H1 (cell line): ENCODE results near the gene AKT1S1. TPM values are rescaled to one million over a fixed set of nuclear protein-coding genes. Genes with fewer than 3 reads are reported as not detected.

ENCODE experiments used
- ZNF274 ChIP-seq: IDR thresholded peaks from 2 replicates; pipeline ENCODE4 v1.7.0; 2012; ENCODE audit warnings: low read length, borderline replicate concordance; ENCODE audit errors: extremely low read depth
- polyA plus RNA-seq, 7 experiments: library from polyadenylated mRNA; depleted of rRNA in 3 of 7; stranded (reverse) in 5 of 7; unstranded in 2 of 7; fragments of >200 nt in 5 of 7; fragments of 200-250 nt in 2 of 7; gene quantifications; 1 replicate in 5 of 7; 2 replicates in 1 of 7; 4 replicates in 1 of 7; pipeline versions ENCODE4 v1.2.1 to v1.2.3, GENCODE V29; 2011 to 2013; ENCODE audit warnings: missing spikeins in 2 of 7, mixed read lengths in 2 of 7
- total RNA-seq: library from RNA; stranded (reverse); fragmentation: NEBNext Ultra II Directional; extraction: Animal tissue kit (Norgen Biotek cat#: 25700); gene quantifications from 2 replicates; pipeline ENCODE4 v1.2.1, GENCODE V29; 2021

AKT1S1 gene
- total and polyA plus RNA-seq, 2 of the 8 experiments (the other 6 are each of a cell fraction or from before 2014, with no cell fraction given), result 40.7 to 45.9 TPM

DNA sequence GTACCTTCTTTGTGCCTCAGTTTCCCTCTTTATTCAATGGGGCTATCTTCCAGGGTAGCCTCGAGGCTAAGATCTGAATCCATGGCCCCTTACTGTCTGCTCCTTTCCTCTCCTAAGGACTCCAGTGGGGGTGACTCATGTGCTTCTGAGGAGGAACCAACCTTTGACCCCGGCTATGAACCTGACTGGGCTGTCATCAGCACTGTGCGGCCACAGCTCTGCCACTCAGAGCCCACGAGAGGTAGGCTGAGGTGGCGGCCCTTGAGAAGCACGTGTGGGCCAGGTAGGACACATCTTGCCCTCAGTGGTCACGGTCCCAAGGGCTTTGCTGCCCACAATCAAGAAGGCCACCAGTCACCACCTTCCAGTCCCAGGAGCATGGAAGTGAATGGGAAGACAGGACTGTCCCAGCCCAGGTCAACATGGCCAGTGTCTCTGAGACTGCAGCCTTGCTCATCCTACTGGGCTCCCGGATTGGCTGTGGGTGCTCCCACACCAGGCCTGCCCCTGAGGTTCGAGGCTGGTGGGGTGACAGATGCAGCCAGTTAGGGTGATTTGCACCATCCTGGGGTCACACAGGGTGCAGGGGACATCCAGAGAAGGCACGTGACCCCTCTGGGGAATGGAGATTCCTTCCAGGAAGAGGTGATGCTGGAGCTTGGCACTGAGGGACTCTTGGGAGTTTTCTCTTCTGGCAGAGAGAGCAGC is 3.2 kb upstream of the AKT1S1 start (continued):
- no peak for TF ChIP-seq ZNF274
